ENCODE data around the gene GPC6. TPM values are rescaled to one million over a fixed set of nuclear protein-coding genes. Genes with fewer than 3 reads are reported as not detected.
A peak's percentile ranks its signal among the peaks of the same experiment; 100 is the strongest.

The GPC6 gene
- total and polyA plus RNA-seq, 2 experiments from 2014 or later = 26.0 to 92.8 TPM

DNA sequence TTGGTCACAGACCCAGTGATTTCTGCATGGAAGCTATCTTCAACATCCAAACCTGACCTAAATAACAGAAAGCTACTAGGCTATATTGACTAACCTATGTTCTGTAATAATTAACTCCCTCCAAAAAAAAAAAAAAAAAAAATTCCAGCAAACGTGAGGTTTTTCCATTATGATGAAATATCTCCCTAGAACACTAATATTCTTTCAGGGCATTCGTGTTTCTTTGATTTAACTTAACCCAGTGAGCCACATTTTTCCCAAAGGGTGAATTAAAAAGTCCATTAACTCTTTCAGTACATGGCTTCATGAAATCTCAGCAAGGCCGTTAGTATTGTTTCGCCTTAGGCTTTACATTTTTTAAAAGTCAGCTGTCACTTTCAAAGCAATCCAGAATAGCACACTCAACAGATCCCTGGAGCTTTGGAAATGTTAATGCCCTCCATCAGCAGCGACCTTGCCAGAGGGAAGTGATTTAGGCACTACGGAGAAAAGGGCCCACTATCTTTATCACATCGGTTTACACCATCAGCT is 1077.1 kb downstream of the GPC6 start:
- H3K79me2 ChIP-seq = no peaks in the 10 kb centered on the region
- no peaks in the 10 kb centered on the region for H4K20me1 ChIP-seq (ENCODE audit: insufficient read depth, poor library complexity, severe bottlenecking)
- H3K4me3 ChIP-seq = no peak overlapping the region
- 27% methylated on average over 7 of the region's 7 CpGs for WGBS (ENCODE audit: low lambda C conversion rate, missing lambda C conversion rate)
- TF ChIP-seq EZH2phosphoT487 (IDR thresholded peaks at IDR 0.05; ENCODE audit: low read depth, severe bottlenecking, unreplicated experiment) (no peak), EZH2 (IDR thresholded peaks at IDR 0.05; ENCODE audit: borderline replicate concordance) (no peak)
- TF ChIP-seq, protein P1, sequence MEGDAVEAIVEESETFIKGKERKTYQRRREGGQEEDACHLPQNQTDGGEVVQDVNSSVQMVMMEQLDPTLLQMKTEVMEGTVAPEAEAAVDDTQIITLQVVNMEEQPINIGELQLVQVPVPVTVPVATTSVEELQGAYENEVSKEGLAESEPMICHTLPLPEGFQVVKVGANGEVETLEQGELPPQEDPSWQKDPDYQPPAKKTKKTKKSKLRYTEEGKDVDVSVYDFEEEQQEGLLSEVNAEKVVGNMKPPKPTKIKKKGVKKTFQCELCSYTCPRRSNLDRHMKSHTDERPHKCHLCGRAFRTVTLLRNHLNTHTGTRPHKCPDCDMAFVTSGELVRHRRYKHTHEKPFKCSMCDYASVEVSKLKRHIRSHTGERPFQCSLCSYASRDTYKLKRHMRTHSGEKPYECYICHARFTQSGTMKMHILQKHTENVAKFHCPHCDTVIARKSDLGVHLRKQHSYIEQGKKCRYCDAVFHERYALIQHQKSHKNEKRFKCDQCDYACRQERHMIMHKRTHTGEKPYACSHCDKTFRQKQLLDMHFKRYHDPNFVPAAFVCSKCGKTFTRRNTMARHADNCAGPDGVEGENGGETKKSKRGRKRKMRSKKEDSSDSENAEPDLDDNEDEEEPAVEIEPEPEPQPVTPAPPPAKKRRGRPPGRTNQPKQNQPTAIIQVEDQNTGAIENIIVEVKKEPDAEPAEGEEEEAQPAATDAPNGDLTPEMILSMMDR (IDR thresholded peaks at IDR 0.05; ENCODE audit: poor library complexity) = no peak
- H3K9me3 ChIP-seq (ENCODE audit: low read depth) = no peaks in the 10 kb centered on the region
- no peaks in the 10 kb centered on the region for H3K36me3 ChIP-seq (replicated peaks; ENCODE audit: insufficient read depth, low read depth)
- H2AFZ ChIP-seq = no peak overlapping the region
- no peaks in the 10 kb centered on the region for H3K27me3 ChIP-seq
- no peak for DNase-seq (ENCODE audit: low spot score)
- H3K9me2 ChIP-seq (replicated peaks; ENCODE audit: insufficient read depth) = no peaks in the 10 kb centered on the region
- peak overlapping the region; percentile 24 for H3K4me2 ChIP-seq
- peaks cover 20% of the 10 kb centered on the region for H3K4me1 ChIP-seq (ENCODE audit: insufficient read depth)
- peak overlapping the region; percentile 75 for H3K27ac ChIP-seq

DNA sequence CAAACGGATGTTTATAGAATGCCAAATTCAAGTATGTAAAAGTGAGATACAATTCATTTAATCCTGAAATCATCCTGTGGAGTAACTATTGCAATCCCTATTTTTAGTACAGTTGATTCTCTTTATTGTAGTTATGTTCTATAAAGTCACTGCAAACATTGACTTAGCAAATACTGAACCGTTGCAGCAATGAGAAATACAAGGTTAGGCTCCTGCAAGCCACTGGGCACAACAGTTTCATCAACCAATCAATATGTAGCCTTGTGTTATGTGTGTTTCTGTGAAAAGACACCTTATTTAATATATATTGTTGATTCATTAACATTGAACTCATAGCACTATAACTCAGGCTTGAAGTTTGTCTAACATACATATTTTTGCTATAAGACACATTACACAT is 1078.4 kb downstream of the GPC6 start:
- H3K4me1 ChIP-seq (ENCODE audit: insufficient read depth) = peaks cover 20% of the 10 kb centered on the region
- H3K27me3 ChIP-seq = no peaks in the 10 kb centered on the region
- H4K20me1 ChIP-seq (ENCODE audit: insufficient read depth, poor library complexity, severe bottlenecking) = no peaks in the 10 kb centered on the region
- H3K27ac ChIP-seq = peak overlapping the region; percentile 75
- no peaks in the 10 kb centered on the region for H3K36me3 ChIP-seq (replicated peaks; ENCODE audit: insufficient read depth, low read depth)
- no peak overlapping the region for H3K4me2 ChIP-seq
- DNase-seq (ENCODE audit: low spot score) = no peak
- H3K4me3 ChIP-seq = no peak overlapping the region
- H3K79me2 ChIP-seq = no peaks in the 10 kb centered on the region
- H3K9me2 ChIP-seq (replicated peaks; ENCODE audit: insufficient read depth) = no peaks in the 10 kb centered on the region
- TF ChIP-seq EZH2phosphoT487 (IDR thresholded peaks at IDR 0.05; ENCODE audit: low read depth, severe bottlenecking, unreplicated experiment) (no peak), EZH2 (IDR thresholded peaks at IDR 0.05; ENCODE audit: borderline replicate concordance) (no peak)
- TF ChIP-seq, protein P1 (IDR thresholded peaks at IDR 0.05; ENCODE audit: poor library complexity) = no peak
- no peak overlapping the region for H2AFZ ChIP-seq
- no peaks in the 10 kb centered on the region for H3K9me3 ChIP-seq (ENCODE audit: low read depth)
- WGBS (ENCODE audit: low lambda C conversion rate, missing lambda C conversion rate) = 53% methylated on average over 2 of the region's 2 CpGs

DNA sequence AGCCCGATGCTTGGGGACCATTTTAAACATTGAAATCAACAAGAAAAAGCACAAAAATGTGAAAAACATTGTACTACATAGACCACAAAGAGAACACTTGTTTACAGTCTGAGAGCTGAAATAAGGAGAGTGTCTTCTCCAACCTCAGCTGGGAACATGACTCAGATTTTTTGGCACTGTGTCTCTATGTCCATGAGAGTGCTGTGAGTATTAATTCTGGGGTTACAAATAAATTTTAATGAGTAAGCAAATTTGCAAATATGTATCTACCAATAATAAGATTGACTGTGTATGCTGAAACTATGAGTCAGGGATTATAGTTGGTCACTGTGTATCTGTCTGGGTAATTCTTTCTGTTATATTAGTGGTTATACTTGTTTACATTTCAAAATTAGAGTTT is 1078.9 kb downstream of the GPC6 start:
- no peak for DNase-seq (ENCODE audit: low spot score)
- H3K9me2 ChIP-seq (replicated peaks; ENCODE audit: insufficient read depth) = no peaks in the 10 kb centered on the region
- no peaks in the 10 kb centered on the region for H3K9me3 ChIP-seq (ENCODE audit: low read depth)
- H3K4me1 ChIP-seq (ENCODE audit: insufficient read depth) = peaks cover 20% of the 10 kb centered on the region
- no peak overlapping the region for H2AFZ ChIP-seq
- no peak overlapping the region for H3K4me2 ChIP-seq
- WGBS (ENCODE audit: low lambda C conversion rate, missing lambda C conversion rate) = 68% methylated on average over 1 of the region's 1 CpG
- H3K36me3 ChIP-seq (replicated peaks; ENCODE audit: insufficient read depth, low read depth) = no peaks in the 10 kb centered on the region
- TF ChIP-seq, protein P1 (IDR thresholded peaks at IDR 0.05; ENCODE audit: poor library complexity) = no peak
- TF ChIP-seq EZH2phosphoT487 (IDR thresholded peaks at IDR 0.05; ENCODE audit: low read depth, severe bottlenecking, unreplicated experiment) (no peak), EZH2 (IDR thresholded peaks at IDR 0.05; ENCODE audit: borderline replicate concordance) (no peak)
- no peaks in the 10 kb centered on the region for H3K27me3 ChIP-seq
- H3K4me3 ChIP-seq = no peak overlapping the region
- H4K20me1 ChIP-seq (ENCODE audit: insufficient read depth, poor library complexity, severe bottlenecking) = no peaks in the 10 kb centered on the region
- no peak overlapping the region for H3K27ac ChIP-seq
- no peaks in the 10 kb centered on the region for H3K79me2 ChIP-seq
